HG03025 (cell line): ENCODE data around the gene CDK18.

ENCODE experiments used
- ATAC-seq: cut with Tn5 transposase; IDR thresholded peaks from one replicate; pipeline ENCODE4 v1.9.1; 2021; ENCODE audit warnings: mild to moderate bottlenecking, moderate library complexity; ENCODE audit not compliant: unreplicated experiment, low FRiP score

CDK18 gene

DNA sequence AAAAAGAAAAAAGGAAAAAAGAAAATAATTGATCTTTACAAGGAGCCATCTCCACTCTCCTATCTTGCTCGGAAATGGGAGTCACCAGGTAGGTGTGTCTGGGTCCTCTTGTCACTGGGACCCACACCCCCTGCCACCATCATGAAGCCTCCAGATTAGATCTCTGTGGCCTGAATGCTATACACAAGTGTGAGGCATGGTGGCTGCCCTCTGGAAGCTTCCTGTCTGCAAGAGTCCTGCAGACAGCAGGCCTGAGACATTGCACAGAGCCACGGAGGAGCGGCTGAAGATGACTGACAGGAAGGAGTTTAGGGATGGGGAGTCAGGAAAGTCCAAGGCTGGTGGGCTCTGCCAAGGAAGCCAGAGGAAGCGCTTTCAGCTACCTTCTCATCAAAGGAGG is 16.2 kb downstream of the CDK18 start:
- no peak for ATAC-seq

DNA sequence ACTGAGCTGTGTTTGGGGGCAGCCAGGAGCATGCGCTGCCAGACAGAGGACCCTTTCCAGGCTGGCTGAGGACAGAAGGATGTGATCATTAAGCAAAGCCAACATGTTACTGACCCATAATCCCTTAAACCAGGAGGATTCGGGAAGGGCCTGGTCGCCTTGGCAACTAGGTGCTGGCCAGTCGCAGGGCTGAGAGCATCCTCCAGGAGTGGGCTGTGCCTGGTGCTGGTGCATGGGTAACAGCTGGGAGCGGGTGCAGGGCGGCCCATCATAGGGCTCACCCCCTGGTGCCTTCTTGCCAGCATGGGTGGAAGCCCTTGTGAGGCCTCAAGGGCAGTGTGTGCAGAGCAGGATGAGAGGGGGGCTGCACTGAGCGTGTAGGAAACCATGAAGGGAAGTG is 17.2 kb downstream of the CDK18 start:
- ATAC-seq, result no peak

DNA sequence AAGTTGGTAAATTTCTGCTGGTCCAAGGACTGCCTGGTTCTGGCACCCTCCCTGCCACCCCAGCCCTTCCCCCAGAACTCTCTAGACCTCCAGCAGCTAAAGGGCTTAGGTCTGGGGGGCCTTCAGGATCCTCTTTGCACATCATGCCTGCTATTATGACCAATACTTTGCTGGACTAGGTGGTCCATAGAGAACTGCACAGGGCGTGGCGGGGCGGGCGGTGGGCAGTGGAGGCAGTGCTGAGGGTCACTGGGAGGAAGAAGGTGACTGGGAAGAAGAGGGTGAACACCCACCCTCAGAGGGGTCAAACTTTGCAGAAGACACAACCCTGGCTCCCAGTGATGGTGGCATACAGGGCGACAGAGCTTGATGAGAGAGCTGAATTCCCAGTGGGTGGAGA is 18.2 kb downstream of the CDK18 start:
- no peak for ATAC-seq

DNA sequence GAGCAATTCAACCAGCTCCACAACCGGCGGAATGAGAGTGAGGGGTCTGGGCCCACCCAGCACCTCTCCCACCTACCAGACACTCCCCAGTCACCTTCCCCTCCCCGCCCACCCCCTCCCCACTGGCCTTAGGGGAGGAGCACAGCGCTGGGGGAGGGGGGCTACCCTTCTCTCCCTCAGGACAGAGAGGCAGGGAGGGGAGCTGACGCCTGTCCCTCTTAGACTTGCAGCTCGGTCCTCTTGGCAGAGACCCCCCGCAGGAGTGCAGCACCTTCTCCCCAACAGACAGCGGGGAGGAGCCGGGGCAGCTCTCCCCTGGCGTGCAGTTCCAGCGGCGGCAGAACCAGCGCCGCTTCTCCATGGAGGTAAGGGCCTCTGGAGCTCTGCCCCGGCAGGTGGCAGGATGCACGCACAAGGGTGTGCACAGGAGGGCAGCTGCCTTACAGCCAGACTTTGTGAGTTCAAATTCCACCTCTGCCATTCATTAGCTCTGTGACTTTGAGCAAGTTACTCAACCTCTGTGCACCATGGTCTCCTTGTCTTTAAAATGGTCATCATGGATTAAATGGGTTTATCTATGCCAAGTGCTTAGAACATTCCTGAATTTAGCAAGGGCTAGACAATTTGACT is 18.9 kb downstream of the CDK18 start:
- no peak for ATAC-seq

DNA sequence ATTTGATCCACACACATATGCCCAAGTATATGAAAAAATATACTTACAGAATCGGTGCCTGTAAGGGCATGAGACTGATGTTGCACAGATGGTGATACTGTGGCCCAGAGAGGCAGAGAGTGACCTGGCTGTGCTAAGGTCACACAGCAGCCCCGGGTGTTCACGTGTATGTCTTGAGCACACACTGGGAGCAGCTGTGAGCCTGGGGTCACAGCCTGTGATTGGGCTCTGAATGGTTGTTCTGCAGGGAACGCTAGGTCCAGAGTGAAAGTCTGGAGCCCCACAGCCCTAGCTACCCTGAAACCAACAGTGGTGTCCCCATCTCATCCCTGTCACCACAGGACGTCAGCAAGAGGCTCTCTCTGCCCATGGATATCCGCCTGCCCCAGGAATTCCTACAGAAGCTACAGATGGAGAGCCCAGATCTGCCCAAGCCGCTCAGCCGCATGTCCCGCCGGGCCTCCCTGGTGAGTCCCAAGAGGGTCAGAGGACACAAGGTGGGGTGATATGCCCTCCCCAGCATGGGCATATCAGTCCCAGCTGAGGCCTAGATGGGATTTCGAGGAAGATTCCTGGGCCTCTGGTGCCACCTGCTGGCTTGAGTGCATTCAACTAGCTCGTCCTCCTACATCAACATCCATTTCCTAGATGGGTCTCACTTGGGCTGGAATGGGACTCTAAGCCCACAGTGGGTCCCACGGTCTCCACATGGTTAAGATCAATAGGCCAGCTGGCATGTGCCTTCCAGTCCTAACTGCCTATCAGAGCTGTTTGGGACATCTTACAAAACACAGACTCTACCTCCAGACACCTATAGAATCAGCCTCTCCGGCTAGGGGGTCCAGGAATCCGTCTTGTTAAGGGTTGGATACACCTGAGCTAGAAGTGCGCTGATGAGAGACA is 19.7 kb downstream of the CDK18 start:
- no peak for ATAC-seq

DNA sequence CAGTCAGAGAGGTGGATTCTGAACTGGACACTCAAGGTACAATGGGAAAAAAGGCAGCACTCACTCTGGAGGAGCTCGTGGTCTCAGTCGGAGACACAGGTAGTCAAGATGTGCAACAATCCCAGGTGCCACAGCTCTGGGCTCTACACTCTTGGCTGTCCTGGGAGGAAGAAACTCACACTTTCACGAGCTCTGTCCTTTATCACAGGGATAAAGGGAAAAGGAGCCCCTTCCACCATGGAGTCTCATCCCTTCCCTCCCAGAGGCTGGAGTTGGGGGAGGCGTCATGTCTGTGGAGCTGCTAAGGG is 20.3 kb downstream of the CDK18 start:
- no peak for ATAC-seq

DNA sequence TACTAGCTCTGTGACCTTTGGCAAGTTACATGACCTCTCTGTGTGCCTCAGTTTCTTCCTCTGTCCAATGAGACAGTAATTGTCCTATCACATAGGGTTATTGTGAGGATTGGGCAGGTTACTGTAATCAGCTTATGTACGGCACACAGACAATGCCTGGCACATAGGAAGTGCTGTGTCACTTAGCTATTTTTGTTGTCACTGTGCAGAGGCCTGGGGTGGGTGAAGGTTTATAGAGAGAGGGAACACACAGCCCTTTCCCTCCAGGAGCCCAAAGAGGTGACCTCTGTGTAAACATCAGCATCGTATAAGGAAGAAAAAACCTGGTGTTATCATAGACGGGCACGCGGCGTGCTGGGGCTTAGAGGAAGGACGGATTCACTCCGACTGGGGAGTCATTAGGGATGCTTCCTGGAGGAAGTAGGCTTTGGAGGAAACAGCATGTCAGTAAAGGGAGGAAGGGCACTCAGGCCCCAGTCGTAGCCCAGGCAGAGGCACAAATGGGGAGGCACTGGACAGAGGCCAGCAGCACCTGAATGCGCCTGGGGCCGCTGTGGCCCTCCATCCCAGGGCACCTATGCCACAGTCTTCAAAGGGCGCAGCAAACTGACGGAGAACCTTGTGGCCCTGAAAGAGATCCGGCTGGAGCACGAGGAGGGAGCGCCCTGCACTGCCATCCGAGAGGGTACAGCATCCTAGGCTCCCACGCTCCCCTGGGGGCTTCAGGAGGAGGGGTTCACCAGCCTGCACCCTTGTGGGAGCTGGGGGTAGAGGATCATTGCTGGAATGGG is 21.2 kb downstream of the CDK18 start:
- no peak for ATAC-seq

DNA sequence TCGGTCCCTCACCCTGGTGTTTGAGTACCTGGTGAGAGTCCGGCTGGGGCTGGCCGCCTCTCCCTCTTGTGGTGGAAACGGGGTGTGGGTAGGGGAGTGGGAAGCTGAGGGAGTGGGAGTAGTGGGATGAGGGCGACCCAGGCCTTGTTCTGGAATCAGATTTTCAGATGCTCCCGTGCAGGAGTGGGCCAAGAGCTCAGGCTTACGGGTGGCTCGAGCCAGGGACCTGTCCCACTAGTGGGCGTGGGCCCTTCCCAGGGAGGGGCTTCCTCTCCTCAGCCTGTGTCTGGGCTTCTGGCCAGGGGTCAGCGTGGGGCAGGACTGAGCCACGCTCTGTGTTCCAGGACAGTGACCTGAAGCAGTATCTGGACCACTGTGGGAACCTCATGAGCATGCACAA is 22.0 kb downstream of the CDK18 start:
- no peak for ATAC-seq

DNA sequence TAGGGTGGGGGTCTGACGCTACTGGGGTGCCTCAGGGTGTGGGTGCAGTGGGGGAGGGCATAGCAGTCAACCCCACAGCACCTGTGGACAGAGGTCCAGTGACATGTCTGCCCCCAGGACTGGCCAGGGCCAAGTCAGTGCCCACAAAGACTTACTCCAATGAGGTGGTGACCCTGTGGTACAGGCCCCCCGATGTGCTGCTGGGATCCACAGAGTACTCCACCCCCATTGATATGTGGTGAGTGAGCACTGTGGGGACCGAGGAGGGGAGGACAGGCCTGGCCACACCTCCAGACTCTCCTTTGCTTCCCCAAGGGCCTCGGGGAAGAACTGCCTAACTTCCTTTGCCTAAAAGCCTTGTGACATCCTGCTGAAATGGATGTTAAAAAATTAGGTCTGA is 23.5 kb downstream of the CDK18 start:
- ATAC-seq, result no peak

DNA sequence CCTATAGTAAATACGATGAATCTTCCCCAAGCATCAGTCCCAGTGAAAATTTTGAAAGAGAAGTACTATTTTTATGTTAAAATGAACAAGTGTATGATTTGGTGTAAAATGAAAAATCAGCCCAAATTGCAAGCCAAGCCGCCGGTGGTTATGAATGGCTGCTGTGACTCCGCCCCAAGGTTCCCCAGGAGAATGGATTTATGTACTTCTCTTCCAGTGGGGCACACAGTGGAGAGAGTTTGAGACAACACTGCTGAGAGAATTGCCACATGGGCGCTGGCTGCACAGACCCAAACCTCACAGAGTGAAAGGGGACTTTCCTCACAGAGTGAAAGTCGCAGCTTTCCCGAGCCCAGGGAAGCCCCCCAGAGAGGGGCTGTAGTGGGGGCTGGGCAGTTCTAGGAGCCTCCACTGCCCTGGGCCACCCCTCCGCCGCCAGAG is 24.0 kb downstream of the CDK18 start:
- ATAC-seq, result no peak

DNA sequence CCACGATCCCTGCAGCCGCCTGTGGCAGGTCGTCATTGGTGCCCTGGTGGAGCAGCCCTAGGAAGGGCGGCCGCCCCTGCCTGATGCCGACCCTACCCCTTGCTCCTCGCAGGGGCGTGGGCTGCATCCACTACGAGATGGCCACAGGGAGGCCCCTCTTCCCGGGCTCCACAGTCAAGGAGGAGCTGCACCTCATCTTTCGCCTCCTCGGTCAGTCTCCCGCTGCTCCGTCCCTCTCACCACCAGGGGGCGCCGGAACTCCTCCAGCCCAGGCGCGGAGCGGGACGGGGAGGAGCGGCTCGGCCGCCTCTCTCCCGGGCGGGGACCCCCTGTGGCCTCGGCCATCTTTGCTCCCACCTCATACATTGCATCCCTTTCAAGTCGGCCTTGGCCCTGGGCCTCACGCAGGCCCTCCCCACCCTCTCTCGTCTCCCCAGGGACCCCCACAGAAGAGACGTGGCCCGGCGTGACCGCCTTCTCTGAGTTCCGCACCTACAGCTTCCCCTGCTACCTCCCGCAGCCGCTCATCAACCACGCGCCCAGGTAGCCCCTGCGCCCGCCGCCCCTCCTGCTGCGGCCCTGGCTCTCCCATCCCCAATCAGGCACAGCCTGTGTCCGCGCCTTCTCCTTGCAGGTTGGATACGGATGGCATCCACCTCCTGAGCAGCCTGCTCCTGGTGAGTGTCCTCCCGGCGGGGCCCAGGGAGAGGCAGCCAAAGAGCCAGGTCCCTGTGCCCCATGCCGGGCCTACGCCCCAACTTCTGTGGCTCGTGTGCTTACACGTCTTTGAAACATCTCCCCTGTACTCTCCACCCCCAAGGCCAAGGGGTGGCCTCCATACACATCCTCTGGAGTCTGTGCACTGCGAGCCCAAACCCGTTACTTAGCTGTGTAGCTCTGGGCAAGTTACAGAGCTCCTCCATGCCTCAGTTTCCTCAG is 24.7 kb downstream of the CDK18 start:
- ATAC-seq, result no peak

DNA sequence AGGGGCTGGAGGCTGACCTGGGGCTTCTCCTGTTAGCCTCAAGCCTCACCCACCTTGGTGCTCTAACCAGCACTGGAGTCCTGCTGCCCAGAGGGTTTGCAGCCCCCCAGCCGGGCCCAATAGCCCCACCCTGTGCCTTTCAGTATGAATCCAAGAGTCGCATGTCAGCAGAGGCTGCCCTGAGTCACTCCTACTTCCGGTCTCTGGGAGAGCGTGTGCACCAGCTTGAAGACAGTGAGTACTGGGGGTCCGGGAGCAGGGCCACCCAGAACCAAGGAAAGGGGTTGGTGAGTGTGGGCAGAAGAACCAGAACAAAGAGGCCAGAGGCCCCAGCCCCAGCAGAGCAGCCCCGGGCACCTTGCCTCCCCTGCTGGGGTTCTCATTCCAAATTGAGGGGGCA is 25.6 kb downstream of the CDK18 start:
- no peak for ATAC-seq

DNA sequence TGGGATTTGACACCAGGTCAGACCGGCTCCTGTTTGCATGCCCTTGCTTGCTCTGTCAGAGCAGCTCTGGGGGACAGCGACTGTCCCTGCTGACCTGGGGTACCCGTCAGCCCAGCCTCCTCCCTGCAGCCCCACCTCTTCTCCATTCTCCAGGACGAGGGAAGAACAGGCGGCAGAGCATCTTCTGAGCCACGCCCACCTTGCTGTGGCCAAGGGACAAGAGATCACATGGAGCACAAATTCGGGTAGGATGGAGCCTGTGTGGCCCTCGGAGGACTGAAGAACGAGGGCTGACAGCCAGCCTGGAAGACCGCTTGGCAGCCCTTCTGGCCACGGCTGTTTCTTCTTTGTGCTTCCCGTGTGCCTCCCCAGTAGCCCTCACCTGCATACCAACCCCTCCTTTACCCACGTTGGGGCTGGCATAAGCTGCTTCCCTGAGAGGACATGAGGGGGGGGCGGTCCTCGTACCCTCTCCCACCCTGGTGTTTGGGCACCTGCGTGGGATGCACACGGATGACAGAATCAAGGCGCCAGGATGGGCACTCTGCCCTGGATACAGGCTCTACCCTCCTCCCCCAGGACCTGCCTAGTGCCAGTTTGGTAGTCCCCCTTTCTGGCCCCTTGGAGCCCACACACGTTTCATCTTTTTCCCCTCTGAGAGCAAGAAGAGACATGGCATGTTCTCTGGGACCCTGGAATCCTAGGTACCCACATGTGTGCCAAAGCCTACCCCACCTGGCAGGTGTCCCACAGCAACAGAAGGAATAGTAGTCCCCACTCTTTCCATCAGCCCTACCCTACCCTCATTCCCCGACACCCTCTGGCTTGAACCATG is 26.9 kb downstream of the CDK18 start:
- no peak for ATAC-seq

DNA sequence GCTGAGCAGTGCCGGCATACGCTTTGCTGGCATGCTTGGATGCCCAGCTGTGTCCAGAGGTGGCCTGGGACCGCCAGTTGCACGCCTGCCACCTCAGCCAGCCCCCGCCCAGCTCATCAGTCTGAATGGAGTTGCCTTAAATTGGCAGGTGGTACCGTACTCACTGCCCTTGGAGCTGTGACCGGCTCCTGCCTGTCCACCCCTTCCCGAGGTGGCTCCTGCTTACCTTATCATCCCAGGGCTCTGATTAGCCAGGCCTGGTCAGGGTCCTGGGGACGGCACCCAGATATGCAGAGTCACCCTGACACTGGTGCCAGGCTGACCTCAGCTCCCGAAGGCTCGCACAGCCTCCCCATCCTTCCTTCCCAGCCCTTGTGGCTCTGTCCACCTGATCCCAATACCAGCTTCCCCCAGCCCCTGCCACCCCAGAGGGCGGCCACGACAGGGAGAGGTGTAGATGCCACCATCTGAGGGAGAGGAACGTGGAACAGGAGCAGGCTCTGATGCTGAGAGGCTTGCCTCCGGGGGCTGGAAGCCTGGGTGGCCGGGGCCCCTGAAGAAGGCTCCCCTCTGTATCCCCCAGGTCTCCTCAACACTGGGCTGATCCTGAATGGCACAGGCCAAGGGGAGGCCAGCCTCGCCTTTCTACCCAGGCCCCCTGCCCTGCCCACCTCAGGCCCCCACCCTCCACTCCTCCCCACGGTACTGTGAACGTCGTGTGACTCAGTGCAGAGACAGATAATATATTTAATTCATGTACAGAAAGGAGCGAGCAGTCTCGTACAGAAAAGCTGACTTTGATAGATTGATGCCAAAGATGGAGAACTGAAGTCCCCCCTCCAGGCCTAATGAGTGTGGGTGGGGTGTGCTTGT is 27.8 kb downstream of the CDK18 start:
- no peak for ATAC-seq

DNA sequence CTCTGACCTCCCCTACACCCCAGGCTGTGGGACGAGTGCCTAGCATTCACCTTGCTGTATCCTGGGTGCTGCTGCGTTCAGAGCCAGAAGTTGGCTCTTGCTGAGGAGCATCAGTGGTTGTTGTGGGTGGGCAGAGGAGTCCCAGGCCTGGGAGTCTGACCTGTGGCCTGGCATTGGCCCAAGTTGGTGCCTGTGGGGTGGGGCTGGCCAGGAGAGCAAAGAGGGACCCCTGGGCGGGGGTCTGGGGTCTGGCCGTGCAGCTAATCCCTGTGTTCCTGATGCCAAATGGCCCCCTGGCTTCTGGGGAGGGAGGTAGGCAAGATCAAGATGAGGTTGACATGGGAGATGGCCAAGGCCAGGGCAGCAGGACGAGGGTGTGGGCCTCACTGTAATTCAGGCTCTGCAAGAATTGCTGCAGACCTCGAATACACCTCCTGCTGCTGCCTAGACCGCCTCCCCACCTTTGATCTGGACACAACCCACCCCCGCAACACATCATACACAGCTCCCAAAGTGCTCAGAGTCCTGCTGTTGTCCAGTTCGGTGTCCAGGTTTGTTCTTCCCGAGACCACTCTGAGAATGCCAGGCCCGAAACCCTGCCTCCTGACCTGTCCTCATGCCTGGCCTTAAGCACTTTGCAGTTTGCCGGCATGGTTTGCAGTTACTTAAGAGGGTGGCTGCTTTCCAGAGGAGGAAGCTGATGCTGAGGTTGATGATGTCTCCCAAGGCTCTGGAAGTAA is 28.7 kb downstream of the CDK18 start:
- no peak for ATAC-seq

DNA sequence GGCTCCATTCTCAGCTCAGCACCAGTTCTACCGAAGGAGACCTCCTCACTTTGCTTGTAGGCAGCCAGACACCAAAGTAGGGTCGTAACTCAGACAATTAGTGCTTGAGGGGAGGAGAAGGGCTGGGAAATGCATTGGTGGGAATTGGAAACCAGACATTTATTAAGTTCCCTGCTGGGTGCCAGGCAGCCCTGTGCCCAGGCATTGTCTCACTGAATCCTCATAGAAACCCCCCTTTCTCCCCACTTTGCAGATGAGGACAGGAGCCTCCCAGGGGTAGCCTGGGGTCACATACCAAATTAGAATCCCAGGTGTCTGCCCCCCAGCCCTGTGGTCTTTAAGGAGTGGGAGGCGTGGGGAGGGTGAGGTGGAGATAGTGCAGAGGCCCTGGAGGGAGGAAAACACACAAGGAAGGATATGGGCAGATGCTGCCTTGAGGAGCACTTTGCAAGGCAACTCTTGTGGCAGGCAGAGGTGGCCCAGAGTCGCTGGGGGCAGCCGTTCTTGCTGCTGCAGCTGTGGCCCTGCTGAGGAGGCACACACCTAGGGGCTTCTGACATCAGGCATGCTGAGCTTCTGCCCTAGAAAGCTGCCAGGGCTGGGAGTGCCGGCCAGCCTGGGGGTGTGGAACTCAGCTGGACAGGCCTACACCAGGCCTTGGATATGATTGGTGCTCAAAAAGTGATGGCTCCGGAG is 29.4 kb downstream of the CDK18 start:
- ATAC-seq, result no peak

DNA sequence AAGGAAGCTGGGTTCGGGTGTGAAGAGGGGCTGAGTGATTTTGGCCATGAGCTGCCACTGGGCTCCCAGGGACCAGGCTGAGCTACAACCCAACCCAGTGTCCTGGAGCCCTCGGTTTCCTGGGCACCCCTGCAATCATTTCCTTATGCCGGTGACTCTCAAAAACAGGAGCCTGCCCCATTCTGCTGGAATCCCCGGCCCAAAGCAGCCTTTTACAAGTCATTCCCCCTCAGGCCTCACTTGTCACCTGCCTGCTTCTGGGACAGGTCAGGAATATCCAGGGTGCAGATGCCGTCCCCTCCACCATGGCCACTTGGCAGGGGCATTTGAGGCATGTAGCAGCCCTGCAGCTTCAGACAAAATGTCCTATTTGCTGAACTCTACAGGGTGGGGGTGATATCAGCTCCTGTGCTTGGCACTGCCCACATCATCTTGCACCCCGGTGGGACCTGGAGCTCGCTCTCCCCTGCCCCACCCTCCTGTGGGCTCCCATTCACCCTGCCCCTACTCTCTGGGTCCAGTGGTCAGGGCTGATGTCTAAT is 30.0 kb downstream of the CDK18 start:
- no peak for ATAC-seq
